Endothelial cell of umbilical vein (primary cell): Measurements from ENCODE around the gene NT5DC2. TPM values are rescaled to one million over a fixed set of nuclear protein-coding genes. Genes with fewer than 3 reads are reported as not detected.

Experiments used
- BruUV-seq: library from RNA; stranded (reverse); fragments of 400-500 nt; replicated peaks from 2 replicates; lab custom pipeline; 2021; lab: Mats Ljungman, UMichigan
- CTCF ChIA-PET: fragments of 300-600, 350-600 bp; sonication (Branson Sonifier 250); formaldehyde crosslinking; loops from one replicate; lab custom pipeline; 2021; ENCODE audit warnings: antibody characterized with exemption, inconsistent platforms; lab: Charles Lee
- POLR2A ChIA-PET: fragments of 300-600, 350-600 bp; sonication (Branson Sonifier 250); formaldehyde crosslinking; loops from one replicate; lab custom pipeline; 2021; ENCODE audit warnings: antibody characterized with exemption, inconsistent platforms; lab: Charles Lee
- DNase-seq: peaks from one replicate; pipeline ENCODE4 v3.0.0-alpha.2; 2011; ENCODE audit warnings: low read depth, low spot score
- FAIRE-seq: peaks from 2 replicates; lab custom pipeline; 2011; peaks lifted over from hg19 to GRCh38; lab: Jason Lieb, UNC
- H2AFZ ChIP-seq: 2 replicates; pipeline ENCODE4 v1.6.0; 2012; ENCODE audit warnings: low read depth, low read length, control low read depth, inconsistent platforms
- H3K27ac ChIP-seq: 2 replicates; pipeline ENCODE4 v1.5.1; 2011; ENCODE audit warnings: low read depth, mild to moderate bottlenecking, control low read depth, low read length, moderate library complexity; ENCODE audit not compliant: insufficient read depth
- H3K27me3 ChIP-seq, 2 experiments: 2 replicates each; pipeline versions ENCODE4 v1.6.0 to v1.6.1; 2011; ENCODE audit warnings: low read length in 2 of 2, mixed read lengths in 1 of 2; ENCODE audit not compliant: control insufficient read depth in 2 of 2, insufficient read depth in 2 of 2
- H3K36me3 ChIP-seq, 2 experiments: 2 replicates in 1 of 2; 3 replicates in 1 of 2; pipeline ENCODE4 v1.5.1; 2011; ENCODE audit warnings: low read length in 2 of 2, mild to moderate bottlenecking in 1 of 2, moderate library complexity in 1 of 2; ENCODE audit not compliant: control insufficient read depth in 2 of 2, insufficient read depth in 2 of 2; ENCODE audit errors: extremely low read depth in 1 of 2
- H3K4me1 ChIP-seq: 3 replicates; pipeline ENCODE4 v1.5.1; 2011; ENCODE audit warnings: mild to moderate bottlenecking, low read length; ENCODE audit not compliant: control insufficient read depth, insufficient read depth; ENCODE audit errors: extremely low read depth
- H3K4me2 ChIP-seq: 2 replicates; pipeline ENCODE4 v1.6.1; 2011; ENCODE audit warnings: low read length, control low read depth, mixed read lengths; ENCODE audit not compliant: insufficient read depth
- H3K4me3 ChIP-seq, 3 experiments: fragments of 200-600 bp in 1 of 3; sonication (generic), shearing (Covaris generic) in 1 of 3; replicated peaks in 1 of 3; 2 replicates each; pipeline ENCODE4 v1.5.1; 2011 to 2016; ENCODE audit warnings: control low read depth in 3 of 3, low read length in 3 of 3, mild to moderate bottlenecking in 2 of 3, inconsistent platforms in 1 of 3, low read depth in 1 of 3, moderate library complexity in 1 of 3; ENCODE audit not compliant: insufficient read depth in 1 of 3
- H3K79me2 ChIP-seq: 2 replicates; pipeline ENCODE4 v1.6.0; 2012; ENCODE audit warnings: low read length, inconsistent platforms; ENCODE audit not compliant: control insufficient read depth, insufficient read depth
- H3K9ac ChIP-seq: replicated peaks from 2 replicates; pipeline ENCODE3; 2011; ENCODE audit warnings: low read length, control low read depth; ENCODE audit not compliant: insufficient read depth; ENCODE audit errors: extremely low read depth
- H3K9me1 ChIP-seq: replicated peaks from 3 replicates; pipeline ENCODE4 v1.6.0; 2011; ENCODE audit warnings: mild to moderate bottlenecking, low read length; ENCODE audit not compliant: control insufficient read depth, insufficient read depth; ENCODE audit errors: extremely low read depth
- H3K9me3 ChIP-seq: replicated peaks from 2 replicates; pipeline ENCODE4 v1.5.1; 2012; ENCODE audit warnings: low read length, inconsistent platforms; ENCODE audit not compliant: control insufficient read depth, insufficient read depth
- H4K20me1 ChIP-seq: replicated peaks from 2 replicates; pipeline ENCODE3; 2011; ENCODE audit warnings: mild to moderate bottlenecking, low read length; ENCODE audit not compliant: control insufficient read depth, insufficient read depth; ENCODE audit errors: extremely low read depth
- FOS ChIP-seq: IDR thresholded peaks from 2 replicates; pipeline ENCODE4 v1.6.1; 2011; ENCODE audit warnings: mild to moderate bottlenecking, low read length, moderate library complexity, borderline replicate concordance; ENCODE audit not compliant: insufficient read depth
- GATA2 ChIP-seq: IDR thresholded peaks from 2 replicates; pipeline ENCODE4 v1.7.0; 2011; ENCODE audit warnings: low read depth, mild to moderate bottlenecking, moderate library complexity, mixed read lengths, low read length; ENCODE audit not compliant: insufficient read length, insufficient read depth
- POLR2A ChIP-seq: IDR thresholded peaks from 2 replicates; pipeline ENCODE4 v1.6.1; 2012; ENCODE audit warnings: low read depth, mild to moderate bottlenecking, control low read depth, low read length
- POLR2AphosphoS5 ChIP-seq: IDR thresholded peaks from 2 replicates; pipeline ENCODE4 v1.6.1; 2012; ENCODE audit warnings: low read depth, mild to moderate bottlenecking, control low read depth, low read length, moderate library complexity; ENCODE audit not compliant: insufficient read depth
- dilution Hi-C: fragments of 300-500 bp; cut with MboI; formaldehyde crosslinking; loops from one replicate; pipeline ENCODE4 v1.15.0; 2019; ENCODE audit warnings: low sequenced_read_pairs; ENCODE audit not compliant: extremely low pct_ligation_motif_present
- intact Hi-C: fragments of 100-400 bp; cut with micrococcal nuclease; formaldehyde crosslinking; loops from one replicate; pipeline ENCODE4 v1.10.0; 2022
- polyA plus RNA-seq, 4 experiments: library from polyadenylated mRNA; depleted of rRNA in 3 of 4; stranded (reverse) in 3 of 4; unstranded in 1 of 4; fragments of >200 nt; gene quantifications; 2 replicates each; pipeline versions ENCODE4 v1.2.1 to v1.2.3, GENCODE V29; 2011 to 2012; ENCODE audit warnings: missing spikeins in 1 of 4
- total RNA-seq: library from RNA; stranded (reverse); gene quantifications from 2 replicates; pipeline ENCODE4 v1.2.3, GENCODE V29; 2021

Gene NT5DC2
- total and polyA plus RNA-seq, 2 donors (not counting 3 experiments of a cell fraction or from before 2014, with no cell fraction given), result 298 to 402 TPM

- no peak overlapping the region for H3K4me2 ChIP-seq
- FAIRE-seq (no peak), DNase-seq (peak; percentile 40)
- no peak overlapping the region for H3K9ac ChIP-seq
- H3K36me3 ChIP-seq, result peaks cover 22 to 71% of the 10 kb centered on the region in 2 experiments
- H3K27me3 ChIP-seq, result no peaks in the 10 kb centered on the region
- BruUV-seq, result no TSS peak
- peaks cover 7% of the 10 kb centered on the region for H3K79me2 ChIP-seq
- H3K9me3 ChIP-seq, result no peaks in the 10 kb centered on the region
- TF ChIP-seq POLR2A (peak; percentile 57), POLR2AphosphoS5 (peak; percentile 35), FOS (no peak)
- no peak overlapping the region for H3K4me3 ChIP-seq
- POLR2A ChIA-PET, result interaction anchor here (0.6 to 1.4 kb wide), 3 partner anchors 13 to 604 kb away, joined by 3 read pairs; no protein-coding TSS in a partner anchor
- peak overlapping the region; percentile 7 for H3K27ac ChIP-seq
- intact Hi-C loops, result no loop called here
- H3K4me1 ChIP-seq, result peaks cover 10% of the 10 kb centered on the region
- no peak overlapping the region for H2AFZ ChIP-seq
- H4K20me1 ChIP-seq, result no peaks in the 10 kb centered on the region
- CTCF ChIA-PET, result interaction anchor here (1.1 to 1.4 kb wide), 3 partner anchors 11 to 55 kb away, joined by 3 to 6 read pairs (median 3); partner anchors contain the start of gene UQCC5
- dilution Hi-C loops, result no loop called here
- no peaks in the 10 kb centered on the region for H3K9me1 ChIP-seq
Measured at GRCh38 chr3:52524752-52525679, 8.6 kb downstream of the NT5DC2 start.

- FAIRE-seq (no peak), DNase-seq (no peak)
- Histone ChIP-seq H3K4me1 (peaks cover 7% of the 10 kb centered on the region), H3K27ac (peak overlapping the region; percentile 4), H3K36me3 (peaks cover 27 to 78% of the 10 kb centered on the region in 2 experiments), H3K9me3 (no peaks in the 10 kb centered on the region), H4K20me1 (no peaks in the 10 kb centered on the region), H3K4me3 (no peak overlapping the region), H3K9me1 (no peaks in the 10 kb centered on the region), H3K9ac (no peak overlapping the region), H2AFZ (no peak overlapping the region), H3K79me2 (peaks cover 4% of the 10 kb centered on the region), H3K27me3 (no peaks in the 10 kb centered on the region), H3K4me2 (no peak overlapping the region)
- TF ChIP-seq GATA2 (no peak), POLR2A (peak; percentile 12)
- ChIA-PET CTCF (no interaction called here), POLR2A (interaction anchor here (0.6 kb wide), 2 partner anchors 13 to 605 kb away, joined by 3 read pairs; no protein-coding TSS in a partner anchor)
- dilution Hi-C loops, result no loop called here
- intact Hi-C loops, result no loop called here
- TSS peak; percentile 53 for BruUV-seq
Measured at GRCh38 chr3:52524258-52524751, 9.4 kb downstream of the NT5DC2 start.
